HFFc6 (cell line): ENCODE results near the gene GIT2. TPM values are rescaled to one million over a fixed set of nuclear protein-coding genes. Genes with fewer than 3 reads are reported as not detected.

Source experiments
- DNase-seq: peaks from one replicate; pipeline ENCODE4 v3.0.0-alpha.2; 2018
- H3K27ac Mint-ChIP-seq: 2 replicates; pipeline ENCODE4 v1.8.0; 2020; ENCODE audit warnings: mild to moderate bottlenecking, mixed read lengths
- H3K27me3 Mint-ChIP-seq: 2 replicates; pipeline ENCODE4 v1.8.0; 2021; ENCODE audit warnings: mild to moderate bottlenecking, moderate library complexity, mixed read lengths; ENCODE audit not compliant: insufficient read depth
- H3K36me3 Mint-ChIP-seq: 2 replicates; pipeline ENCODE4 v1.8.0; 2021; ENCODE audit warnings: low read depth, mixed read lengths
- H3K4me1 Mint-ChIP-seq: 2 replicates; pipeline ENCODE4 v1.8.0; 2020; ENCODE audit warnings: low read depth, mixed read lengths
- H3K4me3 Mint-ChIP-seq: 2 replicates; pipeline ENCODE4 v1.8.0; 2020; ENCODE audit warnings: mild to moderate bottlenecking, moderate library complexity, mixed read lengths
- H3K9me3 Mint-ChIP-seq: 2 replicates; pipeline ENCODE4 v1.8.0; 2020; ENCODE audit warnings: mild to moderate bottlenecking, mixed read lengths
- total RNA-seq, 6 experiments: library from RNA; stranded (reverse); fragmentation: NEBNext Ultra II Directional; extraction: Animal tissue kit (Norgen Biotek cat#: 25700); gene quantifications; 2 replicates in 1 of 6; 3 replicates in 5 of 6; pipeline ENCODE4 v1.2.3, GENCODE V29; 2021
- TF ChIP-seq, protein P1 (sequence below): fragments of 200-600 bp; sonication (generic); IDR thresholded peaks from 2 replicates; pipeline ENCODE4 v1.5.0; 2021; ENCODE audit warnings: antibody characterized with exemption, mild to moderate bottlenecking

The GIT2 gene
- total RNA-seq, 6 experiments from 2014 or later = 56.9 to 68.8 (median 64.9) TPM

GRCh38 chr12:109888179-109889020 is 107.8 kb downstream of the GIT2 start:
- Mint-ChIP-seq H3K4me3 (peak overlapping the region; percentile 46), H3K9me3 (no peaks in the 10 kb centered on the region), H3K4me1 (peaks cover 43% of the 10 kb centered on the region), H3K27ac (peak overlapping the region; percentile 98), H3K27me3 (peaks cover 3% of the 10 kb centered on the region; the same call in 1 of the 2 replicates), H3K36me3 (no peaks in the 10 kb centered on the region)
- TF ChIP-seq, protein P1, sequence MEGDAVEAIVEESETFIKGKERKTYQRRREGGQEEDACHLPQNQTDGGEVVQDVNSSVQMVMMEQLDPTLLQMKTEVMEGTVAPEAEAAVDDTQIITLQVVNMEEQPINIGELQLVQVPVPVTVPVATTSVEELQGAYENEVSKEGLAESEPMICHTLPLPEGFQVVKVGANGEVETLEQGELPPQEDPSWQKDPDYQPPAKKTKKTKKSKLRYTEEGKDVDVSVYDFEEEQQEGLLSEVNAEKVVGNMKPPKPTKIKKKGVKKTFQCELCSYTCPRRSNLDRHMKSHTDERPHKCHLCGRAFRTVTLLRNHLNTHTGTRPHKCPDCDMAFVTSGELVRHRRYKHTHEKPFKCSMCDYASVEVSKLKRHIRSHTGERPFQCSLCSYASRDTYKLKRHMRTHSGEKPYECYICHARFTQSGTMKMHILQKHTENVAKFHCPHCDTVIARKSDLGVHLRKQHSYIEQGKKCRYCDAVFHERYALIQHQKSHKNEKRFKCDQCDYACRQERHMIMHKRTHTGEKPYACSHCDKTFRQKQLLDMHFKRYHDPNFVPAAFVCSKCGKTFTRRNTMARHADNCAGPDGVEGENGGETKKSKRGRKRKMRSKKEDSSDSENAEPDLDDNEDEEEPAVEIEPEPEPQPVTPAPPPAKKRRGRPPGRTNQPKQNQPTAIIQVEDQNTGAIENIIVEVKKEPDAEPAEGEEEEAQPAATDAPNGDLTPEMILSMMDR = peak; percentile 25
- peak; percentile 99 for DNase-seq

GRCh38 chr12:109885616-109886015 is 110.6 kb downstream of the GIT2 start:
- no peak overlapping the region for H3K27ac Mint-ChIP-seq
- H3K4me1 Mint-ChIP-seq = peaks cover 55% of the 10 kb centered on the region
- TF ChIP-seq, protein P1 = no peak
- no peaks in the 10 kb centered on the region for H3K9me3 Mint-ChIP-seq
- no peak for DNase-seq
- H3K36me3 Mint-ChIP-seq = no peaks in the 10 kb centered on the region
- no peak overlapping the region for H3K4me3 Mint-ChIP-seq
- H3K27me3 Mint-ChIP-seq = peaks cover 3% of the 10 kb centered on the region; the same call in 1 of the 2 replicates

DNA sequence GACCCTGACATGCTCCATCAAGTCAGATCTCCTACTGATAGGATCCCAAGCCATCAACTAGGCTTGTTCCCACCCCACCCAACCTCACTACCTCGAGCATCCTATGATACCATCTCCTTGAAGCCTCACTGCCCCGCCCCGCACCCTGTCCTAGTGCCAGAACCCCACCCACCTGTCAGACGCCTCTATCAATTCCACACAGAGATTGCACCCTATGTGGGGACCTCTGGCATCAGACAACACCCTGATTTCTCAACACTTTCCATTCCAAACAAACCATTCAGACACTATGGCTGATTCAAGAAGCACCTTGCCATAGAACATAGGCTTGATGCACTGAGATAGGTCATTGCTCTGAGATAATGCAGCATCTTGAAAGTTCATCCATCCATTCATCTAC is 112.7 kb downstream of the GIT2 start:
- H3K27me3 Mint-ChIP-seq = no peaks in the 10 kb centered on the region; the same call in 1 of the 2 replicates
- no peak for DNase-seq
- H3K4me1 Mint-ChIP-seq = peaks cover 47% of the 10 kb centered on the region
- no peak overlapping the region for H3K4me3 Mint-ChIP-seq
- TF ChIP-seq, protein P1 = no peak
- no peaks in the 10 kb centered on the region for H3K9me3 Mint-ChIP-seq
- H3K36me3 Mint-ChIP-seq = no peaks in the 10 kb centered on the region
- no peak overlapping the region for H3K27ac Mint-ChIP-seq

GRCh38 chr12:109881752-109882151 is 114.4 kb downstream of the GIT2 start:
- no peaks in the 10 kb centered on the region for H3K36me3 Mint-ChIP-seq
- H3K9me3 Mint-ChIP-seq = no peaks in the 10 kb centered on the region
- peaks cover 48% of the 10 kb centered on the region for H3K4me1 Mint-ChIP-seq
- H3K4me3 Mint-ChIP-seq = no peak overlapping the region
- no peaks in the 10 kb centered on the region for H3K27me3 Mint-ChIP-seq
- peak overlapping the region; percentile 53 for H3K27ac Mint-ChIP-seq
- no peak for DNase-seq
- TF ChIP-seq, protein P1 = no peak

GRCh38 chr12:109880938-109881337 is 115.2 kb downstream of the GIT2 start:
- H3K36me3 Mint-ChIP-seq = no peaks in the 10 kb centered on the region
- peak overlapping the region; percentile 90 for H3K4me3 Mint-ChIP-seq
- H3K27me3 Mint-ChIP-seq = no peaks in the 10 kb centered on the region
- no peaks in the 10 kb centered on the region for H3K9me3 Mint-ChIP-seq
- TF ChIP-seq, protein P1 = no peak
- peak overlapping the region; percentile 20 for H3K27ac Mint-ChIP-seq
- DNase-seq = no peak
- H3K4me1 Mint-ChIP-seq = peaks cover 53% of the 10 kb centered on the region
